H1 (cell line): ENCODE measurements around the gene PTX3. TPM values are rescaled to one million over a fixed set of nuclear protein-coding genes. Genes with fewer than 3 reads are reported as not detected.

Experiments
- CTCF ChIA-PET: fragments of 300-600 bp; sonication (Branson Sonifier 250); formaldehyde crosslinking; loops from one replicate; lab custom pipeline; 2021; ENCODE audit not compliant: partially characterized antibody; lab: Charles Lee
- POLR2A ChIA-PET: fragments of 300-600 bp; sonication (Branson Sonifier 250); formaldehyde crosslinking; loops from one replicate; lab custom pipeline; 2021; ENCODE audit warnings: inconsistent platforms; ENCODE audit not compliant: partially characterized antibody; lab: Charles Lee
- DNase-seq, 2 experiments: peaks; one replicate each; pipeline versions ENCODE4 v3.0.0 to v3.0.0-alpha.2; 2010 to 2022; ENCODE audit warnings: low spot score in 2 of 2, low read depth in 1 of 2, mixed read lengths in 1 of 2
- FAIRE-seq: peaks from 2 replicates; lab custom pipeline; 2011; peaks lifted over from hg19 to GRCh38; lab: Jason Lieb, UNC
- H2AFZ ChIP-seq: 2 replicates; pipeline ENCODE4 v1.8.1; 2012; ENCODE audit warnings: low read length, inconsistent platforms
- H2AK5ac ChIP-seq: 2 replicates; pipeline ENCODE4 v1.6.1; 2013; ENCODE audit warnings: low read depth, low read length
- H2BK120ac ChIP-seq: replicated peaks from 2 replicates; pipeline ENCODE3; 2013; ENCODE audit warnings: low read depth, low read length, inconsistent platforms
- H2BK12ac ChIP-seq: 2 replicates; pipeline ENCODE4 v1.6.1; 2013; ENCODE audit warnings: low read depth, low read length
- H2BK15ac ChIP-seq: 2 replicates; pipeline ENCODE4 v1.6.1; 2013; ENCODE audit warnings: low read length
- H2BK20ac ChIP-seq: 2 replicates; pipeline ENCODE4 v1.6.1; 2013; ENCODE audit warnings: low read length
- H2BK5ac ChIP-seq: 2 replicates; pipeline ENCODE4 v1.6.1; 2013; ENCODE audit warnings: low read depth, low read length
- H3K14ac ChIP-seq: 2 replicates; pipeline ENCODE4 v1.6.1; 2013; ENCODE audit warnings: inconsistent platforms; ENCODE audit not compliant: insufficient read length
- H3K18ac ChIP-seq: 2 replicates; pipeline ENCODE4 v1.6.1; 2013; ENCODE audit warnings: low read length; ENCODE audit errors: extremely low read depth
- H3K23ac ChIP-seq: 2 replicates; pipeline ENCODE4 v1.6.1; 2013; ENCODE audit warnings: inconsistent platforms; ENCODE audit not compliant: insufficient read length
- H3K23me2 ChIP-seq: 2 replicates; pipeline ENCODE4 v1.6.1; 2013; ENCODE audit warnings: low read depth, low read length
- H3K27ac ChIP-seq: 2 replicates; pipeline ENCODE4 v1.6.1; 2011; ENCODE audit warnings: low read depth, low read length, inconsistent platforms
- H3K27me3 ChIP-seq, 4 experiments: replicated peaks in 1 of 4; 1 replicate in 1 of 4; 2 replicates in 3 of 4; pipeline versions ENCODE4 v1.6.1 to v1.8.1; 2011 to 2013; ENCODE audit warnings: low read length in 3 of 4, mild to moderate bottlenecking in 3 of 4, inconsistent platforms in 2 of 4, mixed read lengths in 2 of 4, moderate library complexity in 1 of 4; ENCODE audit not compliant: control insufficient read depth in 3 of 4, insufficient read depth in 3 of 4; ENCODE audit errors: extremely low read depth in 1 of 4
- H3K36me3 ChIP-seq, 4 experiments: 2 replicates each; pipeline versions ENCODE4 v1.6.1 to v1.8.1; 2011 to 2013; ENCODE audit warnings: mild to moderate bottlenecking in 4 of 4, low read length in 3 of 4, moderate library complexity in 2 of 4, control low read depth in 1 of 4, inconsistent platforms in 1 of 4; ENCODE audit not compliant: insufficient read depth in 4 of 4, control insufficient read depth in 2 of 4
- H3K4ac ChIP-seq: replicated peaks from 2 replicates; pipeline ENCODE3; 2013; ENCODE audit warnings: low read length, low read depth, mixed read lengths, inconsistent platforms; ENCODE audit not compliant: insufficient read length
- H3K4me1 ChIP-seq, 4 experiments: replicated peaks in 1 of 4; 1 replicate in 1 of 4; 2 replicates in 3 of 4; pipeline versions ENCODE4 v1.6.1 to v1.8.1; 2011 to 2013; ENCODE audit warnings: low read length in 3 of 4, inconsistent platforms in 2 of 4, mixed read lengths in 1 of 4; ENCODE audit not compliant: insufficient read depth in 4 of 4, control insufficient read depth in 3 of 4
- H3K4me2 ChIP-seq, 2 experiments: 2 replicates each; pipeline versions ENCODE4 v1.6.1 to v1.8.1; 2011 to 2013; ENCODE audit warnings: low read depth in 2 of 2, low read length in 2 of 2, control low read depth in 1 of 2, inconsistent platforms in 1 of 2, mild to moderate bottlenecking in 1 of 2; ENCODE audit not compliant: insufficient read depth in 1 of 2
- H3K4me3 ChIP-seq, 4 experiments: fragments of 200-600, 300-600 bp in 1 of 4; sonication (generic), shearing (Covaris generic), sonication (Bioruptor Twin) in 1 of 4; 2 replicates each; pipeline versions ENCODE4 v1.5.1 to v1.8.1; 2011 to 2016; ENCODE audit warnings: low read length in 4 of 4, low read depth in 3 of 4, control low read depth in 2 of 4, inconsistent platforms in 2 of 4, mild to moderate bottlenecking in 2 of 4, mixed read lengths in 1 of 4, moderate library complexity in 1 of 4; ENCODE audit not compliant: insufficient read depth in 2 of 4; ENCODE audit errors: extremely low read depth in 1 of 4
- H3K56ac ChIP-seq: replicated peaks from 2 replicates; pipeline ENCODE3; 2013; ENCODE audit warnings: low read depth, mild to moderate bottlenecking, mixed read lengths, low read length, inconsistent platforms; ENCODE audit not compliant: insufficient read length
- H3K79me1 ChIP-seq: 2 replicates; pipeline ENCODE4 v1.6.1; 2013; ENCODE audit warnings: low read depth, low read length, control low read depth
- H3K79me2 ChIP-seq, 2 experiments: 2 replicates each; pipeline versions ENCODE4 v1.6.1 to v1.8.1; 2012 to 2013; ENCODE audit warnings: low read length in 2 of 2, mild to moderate bottlenecking in 2 of 2, inconsistent platforms in 1 of 2; ENCODE audit not compliant: insufficient read depth in 2 of 2, control insufficient read depth in 1 of 2
- H3K9ac ChIP-seq, 4 experiments: replicated peaks in 1 of 4; 1 replicate in 1 of 4; 2 replicates in 3 of 4; pipeline versions ENCODE4 v1.6.1 to v1.8.1; 2011 to 2013; ENCODE audit warnings: low read depth in 3 of 4, low read length in 3 of 4, control low read depth in 2 of 4, mild to moderate bottlenecking in 2 of 4, moderate library complexity in 2 of 4, inconsistent platforms in 1 of 4; ENCODE audit errors: extremely low read depth in 1 of 4
- H3K9me3 ChIP-seq, 2 experiments: 2 replicates each; pipeline versions ENCODE4 v1.6.1 to v1.8.1; 2012 to 2013; ENCODE audit warnings: mild to moderate bottlenecking in 2 of 2, moderate library complexity in 2 of 2, control low read depth in 1 of 2, inconsistent platforms in 1 of 2, low read depth in 1 of 2, low read length in 1 of 2, mixed read lengths in 1 of 2; ENCODE audit not compliant: insufficient read depth in 2 of 2
- H4K20me1 ChIP-seq, 2 experiments: replicated peaks in 1 of 2; 2 replicates each; pipeline versions ENCODE3 to v1.8.1; 2011 to 2013; ENCODE audit warnings: inconsistent platforms in 2 of 2, low read length in 2 of 2, mild to moderate bottlenecking in 1 of 2; ENCODE audit not compliant: insufficient read depth in 2 of 2, control insufficient read depth in 1 of 2
- H4K5ac ChIP-seq: 2 replicates; pipeline ENCODE4 v1.6.1; 2013; ENCODE audit warnings: low read length, low read depth, mixed read lengths, inconsistent platforms; ENCODE audit not compliant: insufficient read length
- H4K8ac ChIP-seq: 2 replicates; pipeline ENCODE4 v1.8.0; 2013; ENCODE audit warnings: mild to moderate bottlenecking, moderate library complexity, low read length, inconsistent platforms; ENCODE audit not compliant: insufficient read depth; ENCODE audit errors: extremely low read depth
- H4K91ac ChIP-seq: replicated peaks from 2 replicates; pipeline ENCODE3; 2013; ENCODE audit warnings: low read length, mixed read lengths, inconsistent platforms; ENCODE audit not compliant: insufficient read length
- WGBS, 2 experiments: shearing (Covaris generic) in 1 of 2; methylation state at CpG; one replicate each; pipeline versions ENCODE4 v1.1.6 to v1.1.7; 2013 to 2015; ENCODE audit warnings: low lambda C conversion rate in 2 of 2, mixed read lengths in 2 of 2, inconsistent platforms in 1 of 2, low coverage in 1 of 2, missing lambda C conversion rate in 1 of 2; ENCODE audit not compliant: insufficient replicate concordance in 2 of 2, insufficient coverage in 1 of 2, insufficient read length in 1 of 2; ENCODE audit errors: extremely low coverage in 1 of 2, missing lambda C conversion rate in 1 of 2; 5-methylcytosine and 5-hydroxymethylcytosine counted together
- polyA plus RNA-seq, 7 experiments: library from polyadenylated mRNA; depleted of rRNA in 3 of 7; stranded (reverse) in 5 of 7; unstranded in 2 of 7; fragments of >200 nt in 5 of 7; fragments of 200-250 nt in 2 of 7; gene quantifications; 1 replicate in 5 of 7; 2 replicates in 1 of 7; 4 replicates in 1 of 7; pipeline versions ENCODE4 v1.2.1 to v1.2.3, GENCODE V29; 2011 to 2013; ENCODE audit warnings: missing spikeins in 2 of 7, mixed read lengths in 2 of 7
- total RNA-seq: library from RNA; stranded (reverse); fragmentation: NEBNext Ultra II Directional; extraction: Animal tissue kit (Norgen Biotek cat#: 25700); gene quantifications from 2 replicates; pipeline ENCODE4 v1.2.1, GENCODE V29; 2021

PTX3 gene
- total and polyA plus RNA-seq, 2 of the 8 experiments (the other 6 are each of a cell fraction or from before 2014, with no cell fraction given) = 1.2 to 1.7 TPM

GRCh38 chr3:157420606-157421130 lies 16.0 kb upstream of the PTX3 start:
- FAIRE-seq (no peak), DNase-seq (no peak)
- no peaks in the 10 kb centered on the region for H3K9me3 ChIP-seq
- no peak overlapping the region for H2BK12ac ChIP-seq
- no peak overlapping the region for H3K9ac ChIP-seq
- H2BK120ac ChIP-seq = no peak overlapping the region
- H4K20me1 ChIP-seq = no peaks in the 10 kb centered on the region
- H3K23me2 ChIP-seq = no peaks in the 10 kb centered on the region
- no peaks in the 10 kb centered on the region for H3K4me1 ChIP-seq
- H3K4me3 ChIP-seq = no peak overlapping the region
- no peak overlapping the region for H2BK15ac ChIP-seq
- no peak overlapping the region for H3K56ac ChIP-seq
- no peak overlapping the region for H4K91ac ChIP-seq
- H3K23ac ChIP-seq = no peak overlapping the region
- 91% methylated on average over 3 of the region's 3 CpGs; no CpG with 5 or more reads in 1 of the 2 experiments for WGBS, 2 experiments
- no peak overlapping the region for H2AK5ac ChIP-seq
- H3K79me1 ChIP-seq = no peaks in the 10 kb centered on the region
- H3K4me2 ChIP-seq = no peak overlapping the region
- no peaks in the 10 kb centered on the region for H3K27me3 ChIP-seq
- no peak overlapping the region for H2BK5ac ChIP-seq
- no peak overlapping the region for H3K27ac ChIP-seq
- no peak overlapping the region for H2AFZ ChIP-seq
- H3K79me2 ChIP-seq = no peaks in the 10 kb centered on the region
- CTCF ChIA-PET = interaction anchor here (0.9 kb wide), 1 partner anchor 18 kb away, joined by 3 read pairs; no protein-coding TSS in a partner anchor
- no peak overlapping the region for H3K4ac ChIP-seq
- no peak overlapping the region for H3K18ac ChIP-seq
- no peak overlapping the region for H4K5ac ChIP-seq
- POLR2A ChIA-PET = interaction anchor here (1.1 kb wide), 1 partner anchor 262 kb away, joined by 3 read pairs; no protein-coding TSS in a partner anchor
- H4K8ac ChIP-seq = no peak overlapping the region
- H3K36me3 ChIP-seq = no peaks in the 10 kb centered on the region
- H2BK20ac ChIP-seq = no peak overlapping the region
- no peak overlapping the region for H3K14ac ChIP-seq
